Measurements from ENCODE around the gene CRTC3.
A peak's percentile ranks its signal among the peaks of the same experiment; 100 is the strongest.
"Not testable (repeated sequence)": the region's sequence is repeated elsewhere in the genome, so short reads cannot be mapped to it uniquely, and the experiment has no call there.

CRTC3 gene

GRCh38 chr15:90683371-90683770, 153.6 kb downstream of the CRTC3 start:
- DNase-seq: no peak

GRCh38 chr15:90683876-90684275, 154.2 kb downstream of the CRTC3 start:
- DNase-seq: no peak

GRCh38 chr15:90684281-90684680, 154.6 kb downstream of the CRTC3 start:
- no peak for DNase-seq

GRCh38 chr15:90685591-90686434, 156.1 kb downstream of the CRTC3 start:
- DNase-seq: peak; percentile 94

- peak; percentile 87 for DNase-seq
Measured at GRCh38 chr15:90686435-90687218, 156.9 kb downstream of the CRTC3 start.

GRCh38 chr15:90689326-90689961, 159.7 kb downstream of the CRTC3 start:
- DNase-seq: not testable (repeated sequence)

GRCh38 chr15:90690585-90690984, 160.9 kb downstream of the CRTC3 start:
- DNase-seq: no peak

- DNase-seq: no peak
Measured at GRCh38 chr15:90691369-90691768, 161.6 kb downstream of the CRTC3 start.

GRCh38 chr15:90691982-90692773, 162.5 kb downstream of the CRTC3 start:
- no peak for DNase-seq

Measured in MV-4-11 (cell line).